Mesenchymal stem cell (in vitro differentiated cells and primary cell): ENCODE data around the gene APBB1IP.

Experiments
- DNase-seq: peaks from one replicate; pipeline ENCODE4 v3.0.0-alpha.2; 2013
- H2AFZ ChIP-seq: one replicate; pipeline ENCODE4 v1.6.1; 2013; ENCODE audit warnings: low read depth, mild to moderate bottlenecking, control low read depth, inconsistent platforms, low read length, moderate library complexity
- H2AK5ac ChIP-seq: 2 replicates; pipeline ENCODE4 v1.6.1; 2013; ENCODE audit warnings: low read length, moderate library complexity, mild to moderate bottlenecking, inconsistent platforms; ENCODE audit not compliant: severe bottlenecking
- H2BK120ac ChIP-seq: one replicate; pipeline ENCODE4 v1.6.1; 2013; ENCODE audit warnings: low read depth, mild to moderate bottlenecking, inconsistent platforms, low read length, moderate library complexity
- H2BK12ac ChIP-seq, 2 experiments: one replicate each; pipeline ENCODE4 v1.6.1; 2013; ENCODE audit warnings: inconsistent platforms in 2 of 2, low read length in 2 of 2, mild to moderate bottlenecking in 2 of 2, moderate library complexity in 2 of 2, control low read depth in 1 of 2
- H2BK15ac ChIP-seq: one replicate; pipeline ENCODE4 v1.6.1; 2013; ENCODE audit warnings: mild to moderate bottlenecking, low read depth, inconsistent platforms; ENCODE audit not compliant: poor library complexity, severe bottlenecking
- H2BK5ac ChIP-seq: 2 replicates; pipeline ENCODE4 v1.6.1; 2013; ENCODE audit warnings: low read depth, mild to moderate bottlenecking, low read length, control low read depth, inconsistent platforms; ENCODE audit not compliant: poor library complexity, severe bottlenecking
- H3K14ac ChIP-seq, 2 experiments: one replicate each; pipeline ENCODE4 v1.6.1; 2013; ENCODE audit warnings: inconsistent platforms in 2 of 2, low read length in 2 of 2, control low read depth in 1 of 2, mild to moderate bottlenecking in 1 of 2, moderate library complexity in 1 of 2
- H3K18ac ChIP-seq, 2 experiments: one replicate each; pipeline ENCODE4 v1.6.1; 2013; ENCODE audit warnings: inconsistent platforms in 2 of 2, low read length in 2 of 2, control low read depth in 1 of 2, low read depth in 1 of 2, mild to moderate bottlenecking in 1 of 2
- H3K23ac ChIP-seq, 2 experiments: one replicate each; pipeline ENCODE4 v1.6.1; 2013; ENCODE audit warnings: inconsistent platforms in 2 of 2, low read length in 2 of 2, mild to moderate bottlenecking in 2 of 2, moderate library complexity in 2 of 2, control low read depth in 1 of 2
- H3K27ac ChIP-seq: 2 replicates; pipeline ENCODE4 v1.5.1; 2013; ENCODE audit warnings: mild to moderate bottlenecking, moderate library complexity, low read length, control low read depth, inconsistent platforms; ENCODE audit not compliant: poor library complexity, severe bottlenecking
- H3K27me3 ChIP-seq, 2 experiments: 2 replicates each; pipeline versions ENCODE4 v1.6.1 to v1.7.0; 2013; ENCODE audit warnings: low read length in 2 of 2, mild to moderate bottlenecking in 2 of 2, moderate library complexity in 2 of 2, control low read depth in 1 of 2, inconsistent platforms in 1 of 2; ENCODE audit not compliant: control insufficient read depth in 1 of 2, insufficient read depth in 1 of 2
- H3K36me3 ChIP-seq, 2 experiments: 2 replicates each; pipeline versions ENCODE4 v1.6.1 to v1.7.0; 2013; ENCODE audit warnings: low read length in 2 of 2, control low read depth in 1 of 2, inconsistent platforms in 1 of 2, low read depth in 1 of 2, mild to moderate bottlenecking in 1 of 2; ENCODE audit not compliant: insufficient read depth in 2 of 2, control insufficient read depth in 1 of 2
- H3K4ac ChIP-seq, 2 experiments: one replicate each; pipeline ENCODE4 v1.6.1; 2013; ENCODE audit warnings: inconsistent platforms in 2 of 2, low read length in 2 of 2, mild to moderate bottlenecking in 2 of 2, moderate library complexity in 2 of 2, control low read depth in 1 of 2, low read depth in 1 of 2
- H3K4me1 ChIP-seq: 2 replicates; pipeline ENCODE4 v1.6.1; 2013; ENCODE audit warnings: low read depth, low read length, control low read depth; ENCODE audit not compliant: control insufficient read depth, insufficient read depth
- H3K4me2 ChIP-seq: 2 replicates; pipeline ENCODE4 v1.6.1; 2013; ENCODE audit warnings: low read length, mild to moderate bottlenecking, inconsistent platforms; ENCODE audit not compliant: poor library complexity, severe bottlenecking
- H3K4me3 ChIP-seq, 2 experiments: 2 replicates each; pipeline versions ENCODE4 v1.5.1 to v1.7.0; 2013; ENCODE audit warnings: low read length in 2 of 2, mild to moderate bottlenecking in 2 of 2, control low read depth in 1 of 2, low read depth in 1 of 2; ENCODE audit not compliant: insufficient read depth in 1 of 2
- H3K79me1 ChIP-seq: replicated peaks from 2 replicates; pipeline ENCODE4 v1.6.1; 2013; ENCODE audit warnings: mild to moderate bottlenecking, control low read depth, low read length, inconsistent platforms; ENCODE audit not compliant: poor library complexity, severe bottlenecking
- H3K9ac ChIP-seq: 2 replicates; pipeline ENCODE4 v1.7.0; 2013; ENCODE audit warnings: mild to moderate bottlenecking, low read length, moderate library complexity
- H3K9me3 ChIP-seq: 2 replicates; pipeline ENCODE4 v1.7.0; 2013; ENCODE audit warnings: mild to moderate bottlenecking, low read length; ENCODE audit not compliant: control insufficient read depth
- H4K8ac ChIP-seq: one replicate; pipeline ENCODE4 v1.6.1; 2013; ENCODE audit warnings: inconsistent platforms, mild to moderate bottlenecking, low read length, moderate library complexity
- H4K91ac ChIP-seq: one replicate; pipeline ENCODE4 v1.6.1; 2013; ENCODE audit warnings: mild to moderate bottlenecking, low read length, inconsistent platforms
- WGBS: methylation state at CpG from one replicate; pipeline ENCODE4 v1.1.7; 2013; ENCODE audit warnings: mixed read lengths; 5-methylcytosine and 5-hydroxymethylcytosine counted together

APBB1IP gene

DNA sequence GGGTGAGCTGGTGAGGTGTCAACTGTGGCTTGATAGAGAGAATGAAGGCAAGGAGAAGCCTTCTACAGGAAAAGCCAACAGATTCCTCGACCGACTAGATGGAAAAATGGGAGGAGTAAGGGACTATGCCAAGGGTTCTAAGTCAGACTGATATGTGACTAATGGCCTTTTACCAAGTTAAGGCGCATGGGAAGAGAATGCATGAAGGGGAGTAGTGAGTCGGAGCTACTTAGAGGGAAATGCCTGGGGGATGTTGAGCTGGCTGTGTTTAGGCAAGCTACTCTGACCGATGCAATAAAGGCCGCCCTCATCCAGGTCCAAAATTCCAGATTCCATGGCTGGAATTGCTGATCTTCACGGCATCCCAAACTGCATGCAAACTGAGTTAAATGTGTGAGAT is 48.2 kb downstream of the APBB1IP start:
- H3K4me2 ChIP-seq: no peak overlapping the region
- H3K27ac ChIP-seq: peak overlapping the region; percentile 97
- no peak overlapping the region for H3K14ac ChIP-seq
- no peak overlapping the region for H2BK12ac ChIP-seq
- no peaks in the 10 kb centered on the region for H3K36me3 ChIP-seq
- no peaks in the 10 kb centered on the region for H3K27me3 ChIP-seq
- peak overlapping the region; percentile 33 for H2BK5ac ChIP-seq
- no peak overlapping the region for H4K8ac ChIP-seq
- H3K23ac ChIP-seq: no peak overlapping the region
- peaks cover 10% of the 10 kb centered on the region for H3K4me1 ChIP-seq
- H2BK120ac ChIP-seq: no peak overlapping the region
- no peak overlapping the region for H2BK15ac ChIP-seq
- no peak overlapping the region for H4K91ac ChIP-seq
- no peaks in the 10 kb centered on the region for H3K79me1 ChIP-seq
- no peak overlapping the region for H3K18ac ChIP-seq
- H2AK5ac ChIP-seq: peak overlapping the region; percentile 71
- WGBS: 55% methylated on average over 6 of the region's 7 CpGs
- no peak overlapping the region for H3K4ac ChIP-seq
- no peak overlapping the region for H2AFZ ChIP-seq
- H3K9ac ChIP-seq: peak overlapping the region; percentile 96
- no peaks in the 10 kb centered on the region for H3K9me3 ChIP-seq
- H3K4me3 ChIP-seq: peak overlapping the region in 1 of 2 experiments; percentile 64
- peak; percentile 60 for DNase-seq

DNA sequence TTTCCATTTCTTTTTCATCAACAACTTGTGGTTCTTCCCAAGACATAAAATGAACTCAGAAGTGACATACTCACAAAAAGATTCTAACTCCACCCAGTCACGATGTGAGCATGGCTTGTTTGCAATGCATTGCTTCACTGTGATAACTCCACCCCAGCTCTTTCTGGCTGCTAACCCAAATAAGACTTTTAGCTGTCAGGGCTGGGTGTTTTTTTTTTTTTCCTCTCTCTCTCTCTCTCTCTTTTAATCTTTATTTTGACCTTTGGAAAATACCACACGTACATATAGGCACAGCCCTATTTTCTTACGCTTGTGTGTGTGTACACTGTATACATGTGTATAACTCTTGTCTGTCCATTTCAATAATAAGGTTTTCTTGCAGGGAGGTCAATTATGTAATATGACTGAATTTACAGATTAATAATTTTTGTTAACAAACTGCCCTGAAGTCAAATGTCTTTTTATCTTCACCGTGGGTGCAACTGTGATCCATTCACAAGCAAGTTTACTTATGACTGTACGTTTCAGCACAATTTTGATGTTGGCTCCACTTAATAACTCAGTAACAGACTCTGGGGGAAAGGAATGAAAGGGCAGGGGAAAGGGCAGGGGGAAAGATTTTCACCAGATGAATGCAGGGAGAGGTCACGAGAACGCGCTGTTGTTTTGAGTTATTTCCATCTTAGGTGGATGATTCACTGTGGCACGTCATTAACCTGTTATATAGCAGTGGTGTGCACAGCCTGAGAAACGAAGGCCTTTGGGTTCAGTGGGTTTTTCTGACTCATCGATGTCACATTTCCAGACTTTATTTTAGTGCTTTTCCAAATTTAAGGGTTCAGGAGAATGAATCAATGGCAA is 49.1 kb downstream of the APBB1IP start:
- no peak overlapping the region for H4K91ac ChIP-seq
- peak overlapping the region in 1 of 2 experiments; percentile 64 for H3K4me3 ChIP-seq
- H3K18ac ChIP-seq: peak overlapping the region in 1 of 2 experiments; percentile 49
- H3K9me3 ChIP-seq: no peaks in the 10 kb centered on the region
- no peaks in the 10 kb centered on the region for H3K36me3 ChIP-seq
- H3K27ac ChIP-seq: peak overlapping the region; percentile 97
- H2BK15ac ChIP-seq: no peak overlapping the region
- no peak overlapping the region for H2BK12ac ChIP-seq
- no peak overlapping the region for H3K14ac ChIP-seq
- H2BK5ac ChIP-seq: no peak overlapping the region
- H4K8ac ChIP-seq: no peak overlapping the region
- H3K9ac ChIP-seq: peak overlapping the region; percentile 96
- H2AK5ac ChIP-seq: no peak overlapping the region
- H2AFZ ChIP-seq: no peak overlapping the region
- peak overlapping the region; percentile 7 for H3K4me2 ChIP-seq
- WGBS: 39% methylated on average over 7 of the region's 11 CpGs
- no peaks in the 10 kb centered on the region for H3K79me1 ChIP-seq
- no peaks in the 10 kb centered on the region for H3K27me3 ChIP-seq
- no peak overlapping the region for H3K4ac ChIP-seq
- H2BK120ac ChIP-seq: no peak overlapping the region
- no peak overlapping the region for H3K23ac ChIP-seq
- DNase-seq: peak; percentile 80
- peaks cover 10% of the 10 kb centered on the region for H3K4me1 ChIP-seq

DNA sequence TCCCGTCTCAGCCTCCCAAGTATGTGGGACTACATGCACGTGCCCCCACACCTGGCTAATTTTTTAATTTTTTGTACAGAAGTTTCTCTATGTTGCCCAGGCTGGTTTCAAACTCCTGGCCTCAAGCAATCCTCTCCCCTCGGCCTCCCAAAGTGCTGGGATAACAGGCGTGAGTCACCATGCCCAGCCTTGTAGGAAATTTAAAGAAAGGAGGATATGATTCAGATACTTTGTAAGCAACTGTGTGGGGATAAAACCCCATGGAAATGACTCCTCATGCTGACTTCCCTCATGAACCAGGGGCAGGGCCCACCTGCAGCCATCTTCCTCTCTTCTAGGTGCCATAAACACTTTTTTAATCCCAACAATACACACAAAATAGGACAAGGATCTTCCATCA is 50.2 kb downstream of the APBB1IP start:
- 81% methylated on average over 2 of the region's 4 CpGs for WGBS
- no peak overlapping the region for H3K4ac ChIP-seq
- no peak overlapping the region for H3K4me3 ChIP-seq
- H3K9me3 ChIP-seq: no peaks in the 10 kb centered on the region
- peak overlapping the region; percentile 96 for H3K9ac ChIP-seq
- H3K14ac ChIP-seq: no peak overlapping the region
- no peak overlapping the region for H4K91ac ChIP-seq
- H3K36me3 ChIP-seq: peaks cover 0 to 7% of the 10 kb centered on the region in 2 experiments
- H3K27me3 ChIP-seq: no peaks in the 10 kb centered on the region
- peaks cover 10% of the 10 kb centered on the region for H3K4me1 ChIP-seq
- H2AFZ ChIP-seq: no peak overlapping the region
- H2BK15ac ChIP-seq: no peak overlapping the region
- no peak overlapping the region for H3K18ac ChIP-seq
- H3K79me1 ChIP-seq: no peaks in the 10 kb centered on the region
- no peak overlapping the region for H4K8ac ChIP-seq
- peak overlapping the region; percentile 75 for H2AK5ac ChIP-seq
- no peak overlapping the region for H3K23ac ChIP-seq
- H2BK5ac ChIP-seq: no peak overlapping the region
- H2BK120ac ChIP-seq: no peak overlapping the region
- peak overlapping the region; percentile 88 for H3K27ac ChIP-seq
- no peak overlapping the region for H3K4me2 ChIP-seq
- peak; percentile 4 for DNase-seq
- no peak overlapping the region for H2BK12ac ChIP-seq

DNA sequence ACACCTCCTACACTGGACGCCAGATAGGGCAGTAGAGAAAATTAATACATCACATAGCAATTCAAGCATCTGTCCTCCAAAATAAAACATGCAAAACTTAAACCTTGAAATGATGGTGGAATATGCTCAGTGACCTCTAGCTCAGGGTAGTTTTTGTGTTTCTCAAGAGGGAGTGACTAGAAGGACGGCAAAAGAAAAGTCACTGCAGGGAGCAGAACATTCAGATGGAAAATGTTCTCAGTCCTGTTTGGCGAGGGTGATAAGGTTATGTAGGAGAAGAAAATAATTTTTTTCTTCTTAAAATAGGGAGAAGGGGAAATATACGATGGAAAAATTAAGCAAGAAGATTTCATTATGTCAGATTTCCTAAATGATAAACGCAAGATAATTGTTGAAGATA is 50.9 kb downstream of the APBB1IP start:
- H3K23ac ChIP-seq: no peak overlapping the region
- no peak overlapping the region for H3K27ac ChIP-seq
- no peak overlapping the region for H2BK5ac ChIP-seq
- H3K9ac ChIP-seq: peak overlapping the region; percentile 96
- 83% methylated on average over 5 of the region's 5 CpGs for WGBS
- no peaks in the 10 kb centered on the region for H3K27me3 ChIP-seq
- H3K79me1 ChIP-seq: no peaks in the 10 kb centered on the region
- H3K14ac ChIP-seq: no peak overlapping the region
- no peak overlapping the region for H3K4me2 ChIP-seq
- no peak overlapping the region for H3K4ac ChIP-seq
- no peak overlapping the region for H3K18ac ChIP-seq
- H2BK120ac ChIP-seq: no peak overlapping the region
- no peak overlapping the region for H3K4me3 ChIP-seq
- H4K8ac ChIP-seq: no peak overlapping the region
- H3K4me1 ChIP-seq: peaks cover 10% of the 10 kb centered on the region
- no peak overlapping the region for H2BK12ac ChIP-seq
- H3K36me3 ChIP-seq: peaks cover 0 to 15% of the 10 kb centered on the region in 2 experiments
- no peaks in the 10 kb centered on the region for H3K9me3 ChIP-seq
- no peak for DNase-seq
- H4K91ac ChIP-seq: no peak overlapping the region
- H2AK5ac ChIP-seq: peak overlapping the region; percentile 37
- H2AFZ ChIP-seq: no peak overlapping the region
- no peak overlapping the region for H2BK15ac ChIP-seq
